Mucosa of descending colon (tissue), 3 donors: ENCODE measurements around the gene FRMD4A. TPM values are rescaled to one million over a fixed set of nuclear protein-coding genes. Genes with fewer than 3 reads are reported as not detected.

Experiments used
- ATAC-seq: fragments of 200-7000 bp; cut with Tn5 transposase; one replicate; pipeline ENCODE4 v1.9.1; 2020; ENCODE audit warnings: mild to moderate bottlenecking, moderate library complexity
- DNase-seq, 3 donors: peaks; one replicate each; pipeline ENCODE4 v3.0.0-alpha.2; 2020
- H3K36me3 ChIP-seq: fragments of 200-600 bp; one replicate; pipeline ENCODE4 v1.8.0; 2021; ENCODE audit warnings: low read depth, mild to moderate bottlenecking
- H3K4me1 ChIP-seq: fragments of 200-600 bp; one replicate; pipeline ENCODE4 v1.8.0; 2021; ENCODE audit warnings: low read depth, mild to moderate bottlenecking
- H3K4me3 ChIP-seq: fragments of 200-600 bp; one replicate; pipeline ENCODE4 v1.8.0; 2021; ENCODE audit warnings: mild to moderate bottlenecking
- H3K9me3 ChIP-seq: fragments of 200-600 bp; one replicate; pipeline ENCODE4 v1.8.0; 2021; ENCODE audit warnings: mild to moderate bottlenecking
- CTCF ChIP-seq: fragments of 200-600 bp; IDR thresholded peaks from one replicate; pipeline ENCODE4 v1.8.0; 2022; ENCODE audit warnings: antibody characterized with exemption, mild to moderate bottlenecking
- intact Hi-C, 2 donors: fragments of 100-400 bp; cut with DNase I in 1 of 2; cut with micrococcal nuclease in 1 of 2; formaldehyde crosslinking; loops; one replicate each; pipeline versions ENCODE4 v1.11.0 to v1.11.1; 2022; cut with DNase I, micrococcal nuclease
- total RNA-seq, 3 donors: library from RNA; stranded (reverse); fragmentation: NEBNext Ultra II Directional in 2 of 3; extraction: Animal tissue kit (Norgen Biotek cat#: 25700) in 2 of 3; gene quantifications; one replicate each; pipeline versions ENCODE4 v1.2.1 to v1.2.4, GENCODE V29; 2021 to 2023
- donor health status: DM: no; HTN: no; CAD: no; lungs with moderate emphysema.
- donor health status: DM: no; HTN: no; CAD: no.
- donor health status: DM: no; HTN: yes; CAD: no.

The FRMD4A gene
- total RNA-seq, 3 donors from 2014 or later, result 9.8 to 40.6 (median 17.2) TPM

DNA sequence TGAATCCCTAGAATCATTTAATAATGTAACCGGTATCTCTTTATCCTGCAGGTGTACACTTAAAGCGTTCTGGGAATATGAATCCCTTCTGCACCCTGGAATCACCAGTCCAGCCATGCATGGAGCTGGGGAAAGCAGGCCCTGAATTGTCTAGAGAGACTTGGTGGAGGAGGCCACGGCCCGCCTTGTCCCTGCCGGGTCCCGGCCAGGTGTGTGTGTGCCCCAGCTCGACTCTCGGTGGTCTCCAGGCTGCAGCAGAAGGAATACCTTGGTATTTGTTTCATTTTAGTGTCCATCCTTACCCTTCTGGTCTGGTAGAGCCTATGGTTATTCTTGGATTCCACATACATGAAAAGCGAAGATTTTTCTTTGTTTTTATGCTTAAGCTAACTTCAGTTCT lies 685.9 kb downstream of the FRMD4A start:
- H3K9me3 ChIP-seq, result peaks cover 12% of the 10 kb centered on the region
- no peak for TF ChIP-seq CTCF
- no peak overlapping the region for H3K4me3 ChIP-seq
- ATAC-seq (no peak), DNase-seq (no peak)
- H3K4me1 ChIP-seq, result no peaks in the 10 kb centered on the region
- intact Hi-C loops, result no loop called here
- H3K36me3 ChIP-seq, result no peaks in the 10 kb centered on the region

- H3K4me1 ChIP-seq, result no peaks in the 10 kb centered on the region
- ATAC-seq, result no peak
- no peaks in the 10 kb centered on the region for H3K36me3 ChIP-seq
- intact Hi-C loops, result no loop called here
- DNase-seq, result no peak
- no peak overlapping the region for H3K4me3 ChIP-seq
- no peak for TF ChIP-seq CTCF
- peaks cover 12% of the 10 kb centered on the region for H3K9me3 ChIP-seq
These were observed 687.7 kb downstream of the FRMD4A start for GRCh38 chr10:13643016-13643415.

DNA sequence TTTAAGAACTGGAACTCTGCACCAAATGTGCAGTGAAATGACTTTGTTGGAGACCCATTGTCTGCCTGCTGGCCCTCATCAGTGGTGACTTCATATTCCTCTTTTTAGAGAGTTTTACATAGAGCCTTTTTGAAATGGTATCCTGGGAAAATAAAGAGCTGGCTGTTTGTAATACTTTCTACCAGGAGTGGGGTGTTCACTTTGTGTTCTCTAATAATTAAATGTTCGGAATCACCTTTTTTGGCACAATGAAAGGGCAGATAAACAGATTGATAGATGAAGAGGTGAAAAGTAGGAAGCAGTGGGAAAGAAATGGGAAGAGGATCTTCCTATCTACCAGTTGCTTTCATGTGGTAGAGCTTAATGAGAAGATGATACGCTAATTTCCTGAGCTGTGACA lies 688.4 kb downstream of the FRMD4A start:
- ATAC-seq (no peak), DNase-seq (no peak)
- Histone ChIP-seq H3K36me3 (no peaks in the 10 kb centered on the region), H3K9me3 (peaks cover 12% of the 10 kb centered on the region), H3K4me1 (no peaks in the 10 kb centered on the region), H3K4me3 (no peak overlapping the region)
- TF ChIP-seq CTCF, result no peak
- intact Hi-C loops, result no loop called here

GRCh38 chr10:13637894-13638293 lies 692.8 kb downstream of the FRMD4A start:
- no peak for TF ChIP-seq CTCF
- intact Hi-C loops, result no loop called here
- ATAC-seq, result no peak

DNA sequence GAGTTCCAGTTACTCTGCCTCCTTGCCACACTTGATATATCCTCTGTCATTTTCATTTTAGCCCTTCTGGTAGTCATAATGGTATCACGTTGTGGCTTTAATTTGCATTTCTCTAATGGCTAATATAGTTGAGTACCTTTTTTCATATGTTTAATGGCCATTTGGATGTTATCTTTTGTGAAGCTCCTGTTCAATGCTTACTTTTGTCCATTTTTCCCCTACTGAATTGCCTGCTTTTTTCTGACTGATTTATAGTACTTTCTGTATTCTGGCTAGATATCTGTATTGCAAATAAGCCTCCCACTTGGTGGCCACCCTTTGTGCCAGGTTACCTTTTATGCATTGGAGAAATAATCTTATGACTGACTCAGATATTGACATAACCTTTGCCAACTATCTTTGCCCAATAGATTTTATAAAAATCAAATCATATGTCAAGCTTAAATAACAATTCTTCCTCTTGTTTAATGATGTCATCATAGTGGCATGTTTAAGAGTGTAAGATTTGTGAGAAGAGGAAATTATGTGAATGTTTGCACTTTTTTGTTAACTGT lies 693.3 kb downstream of the FRMD4A start:
- intact Hi-C loops, result no loop called here
- Histone ChIP-seq H3K36me3 (no peaks in the 10 kb centered on the region), H3K4me1 (no peaks in the 10 kb centered on the region), H3K9me3 (peaks cover 9% of the 10 kb centered on the region), H3K4me3 (no peak overlapping the region)
- DNase-seq (no peak), ATAC-seq (no peak)
- no peak for TF ChIP-seq CTCF

More at GRCh38 chr10:13637894-13638293, 692.8 kb downstream of the FRMD4A start:
- no peaks in the 10 kb centered on the region for H3K36me3 ChIP-seq
- DNase-seq, result no peak
- no peaks in the 10 kb centered on the region for H3K4me1 ChIP-seq
- peaks cover 12% of the 10 kb centered on the region for H3K9me3 ChIP-seq
- no peak overlapping the region for H3K4me3 ChIP-seq

DNA sequence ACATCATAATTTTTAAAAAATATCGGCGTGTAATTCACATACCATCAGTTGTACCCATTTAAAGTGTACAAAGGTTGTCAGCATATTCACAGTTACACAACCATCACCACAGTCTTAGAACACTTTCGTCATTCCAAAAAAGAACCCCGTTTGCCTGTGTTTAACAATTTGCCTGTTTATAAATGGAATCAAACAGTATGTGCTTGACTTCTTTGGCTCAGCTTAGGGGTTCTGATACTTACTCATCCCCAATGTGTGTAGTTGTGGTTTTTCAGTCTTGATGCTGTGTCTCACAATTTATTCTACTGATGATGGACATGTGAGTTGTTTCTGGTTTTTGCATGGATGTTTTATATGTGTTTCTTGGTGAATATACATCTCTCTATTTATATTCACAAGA lies 693.9 kb downstream of the FRMD4A start:
- TF ChIP-seq CTCF, result no peak
- intact Hi-C loops, result no loop called here
- no peak overlapping the region for H3K4me3 ChIP-seq
- DNase-seq, result no peak
- no peaks in the 10 kb centered on the region for H3K36me3 ChIP-seq
- ATAC-seq, result no peak
- H3K9me3 ChIP-seq, result peaks cover 3% of the 10 kb centered on the region
- no peaks in the 10 kb centered on the region for H3K4me1 ChIP-seq
